Astrocyte (in vitro differentiated cells and primary cell): ENCODE measurements around the gene EEF2.

Experiments
- EZH2 ChIP-seq: IDR thresholded peaks from 2 replicates; pipeline ENCODE4 v1.6.1; 2012; ENCODE audit warnings: mild to moderate bottlenecking, low read length, inconsistent platforms; ENCODE audit not compliant: insufficient read depth
- TF ChIP-seq, protein P1 (sequence below): IDR thresholded peaks from 2 replicates; pipeline ENCODE4 v1.5.1; 2011; ENCODE audit warnings: low read depth, mild to moderate bottlenecking, inconsistent platforms, low read length, moderate library complexity; ENCODE audit not compliant: insufficient read depth

DNA sequence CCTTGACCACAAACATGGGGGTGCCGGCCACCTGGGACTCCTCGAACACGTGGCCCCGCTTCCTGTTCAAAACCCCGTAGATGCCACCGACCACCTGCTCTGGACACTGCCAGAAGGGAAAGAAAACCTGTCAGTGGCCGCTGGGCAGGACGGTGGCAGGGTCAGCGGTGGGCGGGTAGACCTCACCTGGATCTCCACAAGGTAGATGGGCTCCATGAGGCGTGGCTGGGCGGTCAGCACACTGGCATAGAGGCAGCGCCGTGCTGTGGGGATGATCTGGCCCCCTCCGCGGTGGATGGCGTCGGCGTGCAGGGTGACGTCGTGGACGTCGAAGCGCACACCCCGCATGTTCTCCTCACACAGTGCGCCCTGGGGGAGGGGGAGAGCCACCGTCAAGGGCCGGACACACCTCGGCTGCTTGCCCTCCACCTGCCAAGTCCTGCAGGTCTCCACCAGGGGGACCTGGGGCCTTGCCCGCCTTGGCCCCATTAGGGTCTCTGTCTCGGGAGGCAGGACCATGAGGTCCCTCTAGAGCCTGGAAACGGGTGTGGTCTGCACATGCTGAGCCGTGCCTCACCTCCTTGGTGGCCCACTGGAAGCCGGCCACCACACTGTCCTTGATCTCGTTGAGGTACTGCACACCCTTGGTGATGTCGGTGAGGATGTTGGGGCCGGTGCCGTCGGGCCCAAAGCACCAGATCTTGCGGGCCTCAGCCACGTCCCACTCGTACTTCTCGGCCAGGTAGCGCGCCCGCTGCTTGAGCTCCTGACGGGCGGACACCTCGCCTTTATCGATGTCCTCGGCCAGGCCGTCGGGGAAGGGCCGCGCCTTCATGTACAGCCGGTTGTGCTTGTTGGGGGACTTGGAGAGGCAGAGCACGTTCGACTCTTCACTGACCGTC, 7.8 kb downstream of the EEF2 start:
- TF ChIP-seq, protein P1, sequence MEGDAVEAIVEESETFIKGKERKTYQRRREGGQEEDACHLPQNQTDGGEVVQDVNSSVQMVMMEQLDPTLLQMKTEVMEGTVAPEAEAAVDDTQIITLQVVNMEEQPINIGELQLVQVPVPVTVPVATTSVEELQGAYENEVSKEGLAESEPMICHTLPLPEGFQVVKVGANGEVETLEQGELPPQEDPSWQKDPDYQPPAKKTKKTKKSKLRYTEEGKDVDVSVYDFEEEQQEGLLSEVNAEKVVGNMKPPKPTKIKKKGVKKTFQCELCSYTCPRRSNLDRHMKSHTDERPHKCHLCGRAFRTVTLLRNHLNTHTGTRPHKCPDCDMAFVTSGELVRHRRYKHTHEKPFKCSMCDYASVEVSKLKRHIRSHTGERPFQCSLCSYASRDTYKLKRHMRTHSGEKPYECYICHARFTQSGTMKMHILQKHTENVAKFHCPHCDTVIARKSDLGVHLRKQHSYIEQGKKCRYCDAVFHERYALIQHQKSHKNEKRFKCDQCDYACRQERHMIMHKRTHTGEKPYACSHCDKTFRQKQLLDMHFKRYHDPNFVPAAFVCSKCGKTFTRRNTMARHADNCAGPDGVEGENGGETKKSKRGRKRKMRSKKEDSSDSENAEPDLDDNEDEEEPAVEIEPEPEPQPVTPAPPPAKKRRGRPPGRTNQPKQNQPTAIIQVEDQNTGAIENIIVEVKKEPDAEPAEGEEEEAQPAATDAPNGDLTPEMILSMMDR = no peak
- no peak for TF ChIP-seq EZH2
